Upper lobe of left lung (tissue), 4 donors: ENCODE measurements around the gene PNKD.

Source experiments
- CTCF ChIP-seq, 6 experiments: fragments of 450-650 bp in 4 of 6; fragments of 200-600 bp in 2 of 6; sonication (generic) in 2 of 6; IDR thresholded peaks; one replicate each; pipeline ENCODE4 v1.5.1; 2016 to 2019; ENCODE audit warnings: antibody characterized with exemption in 6 of 6
- POLR2AphosphoS5 ChIP-seq, 2 donors: sonication (generic); formaldehyde crosslinking; IDR thresholded peaks; one replicate each; pipeline ENCODE4 v1.5.1; 2017; ENCODE audit warnings: antibody characterized with exemption in 2 of 2

- TF ChIP-seq CTCF (IDR thresholded peaks at IDR 0.05) (no peak), POLR2AphosphoS5 (IDR thresholded peaks at IDR 0.05) (no peak)
These were observed 6.3 kb upstream of the PNKD start for GRCh38 chr2:218263817-218264641.
